HG02870 (cell line): ENCODE data around the gene SH2D6.
"Not testable (repeated sequence)": the region's sequence is repeated elsewhere in the genome, so short reads cannot be mapped to it uniquely, and the experiment has no call there.

ENCODE experiments used
- ATAC-seq: cut with Tn5 transposase; IDR thresholded peaks from one replicate; pipeline ENCODE4 v1.9.1; 2021; ENCODE audit warnings: mild to moderate bottlenecking, moderate library complexity; ENCODE audit not compliant: unreplicated experiment

The SH2D6 gene

DNA sequence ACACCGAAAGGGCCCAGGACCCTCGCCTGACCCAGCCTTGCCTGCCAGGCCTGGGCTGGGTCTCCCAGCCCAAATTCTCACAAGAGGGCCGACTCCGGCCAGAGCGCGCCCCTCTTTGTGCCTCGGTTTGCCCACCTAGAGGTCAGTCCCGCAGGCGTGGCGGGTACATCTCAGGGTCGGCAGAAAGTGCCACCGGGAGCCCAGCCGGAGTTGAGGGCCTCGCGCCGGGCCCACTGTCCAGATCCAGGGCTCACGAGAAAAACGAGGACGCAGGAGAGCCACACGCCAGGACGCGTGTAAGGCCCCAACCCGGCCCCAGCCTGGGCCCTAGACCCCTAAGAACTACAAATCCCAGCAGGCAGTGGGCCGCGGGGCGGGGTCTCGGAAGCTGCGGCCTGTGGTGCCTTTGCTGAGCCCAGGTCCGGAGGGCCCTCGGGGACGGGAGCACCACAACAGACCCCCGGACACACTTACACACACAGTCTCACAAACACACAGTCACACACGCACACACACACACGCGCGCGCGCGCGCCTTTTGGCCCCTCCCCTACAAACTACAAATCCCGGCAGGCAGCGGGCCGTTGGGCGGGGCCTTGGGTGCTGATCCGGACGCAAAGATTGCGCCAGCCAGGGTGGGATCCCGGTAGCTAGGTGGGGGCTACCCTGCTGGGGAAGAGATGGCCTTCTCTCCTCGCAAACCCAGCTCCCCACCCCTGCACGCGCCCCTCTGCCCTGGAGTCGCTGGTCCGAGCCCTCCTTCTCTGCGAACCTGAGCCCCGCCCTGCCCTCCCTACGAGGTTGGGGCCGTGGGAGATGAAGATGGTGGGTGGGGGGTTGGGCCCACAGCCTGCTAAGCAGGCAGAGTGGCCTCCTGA is at the start of gene SH2D6:
Gene SH2D6 (plus strand): TSS at position 583 of the 877 bp plus-strand sequence. CDS start 10,752 bp downstream, outside the sequence.
- ATAC-seq: peak; percentile 79

- no peak for ATAC-seq
Measured at GRCh38 chr2:85368921-85369320, 49.6 kb upstream of the SH2D6 start.

DNA sequence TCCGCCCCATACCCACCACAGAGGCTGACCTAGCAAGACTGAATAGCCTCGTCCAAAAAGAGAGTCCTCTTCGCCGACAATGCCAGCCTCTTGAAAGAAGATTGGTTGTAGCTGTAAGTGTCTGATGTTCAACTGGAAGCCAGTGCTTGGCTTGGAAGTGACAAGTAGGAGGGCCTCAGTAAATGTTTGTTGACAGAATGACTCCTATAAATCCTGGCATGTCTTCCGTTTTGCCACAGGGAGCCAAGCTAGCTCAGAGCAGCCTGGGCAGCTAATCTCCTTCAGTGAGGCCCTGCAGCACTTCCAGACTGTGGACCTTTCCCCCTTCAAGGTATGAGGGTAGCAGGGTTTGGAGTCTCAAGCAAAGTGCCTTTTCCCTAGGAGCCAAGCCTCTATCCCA is 49.0 kb upstream of the SH2D6 start:
- ATAC-seq: no peak

- ATAC-seq: no peak
Measured at GRCh38 chr2:85371045-85371444, 47.5 kb upstream of the SH2D6 start.

GRCh38 chr2:85376291-85377065 is 42.0 kb upstream of the SH2D6 start:
- no peak for ATAC-seq

GRCh38 chr2:85377083-85377482 is 41.4 kb upstream of the SH2D6 start:
- ATAC-seq: no peak

DNA sequence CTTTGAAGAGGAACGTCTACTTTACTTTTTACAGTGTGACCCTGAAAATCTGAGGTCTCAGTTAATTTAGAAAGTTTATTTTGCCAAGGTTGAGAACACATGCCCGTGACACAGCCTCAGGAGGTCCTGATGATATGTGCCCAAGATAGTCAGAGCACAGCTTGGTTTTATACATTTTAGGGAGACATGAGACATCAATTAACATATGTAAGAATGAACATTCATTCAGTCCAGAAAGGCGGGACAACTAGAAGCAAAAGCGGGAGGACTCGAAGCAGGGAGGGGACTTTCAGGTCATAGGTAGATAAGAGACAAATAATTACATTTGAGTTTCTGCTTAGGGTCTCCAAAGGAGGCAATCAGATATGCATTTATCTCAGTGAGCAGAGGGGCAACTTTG is 40.3 kb upstream of the SH2D6 start:
- no peak for ATAC-seq

DNA sequence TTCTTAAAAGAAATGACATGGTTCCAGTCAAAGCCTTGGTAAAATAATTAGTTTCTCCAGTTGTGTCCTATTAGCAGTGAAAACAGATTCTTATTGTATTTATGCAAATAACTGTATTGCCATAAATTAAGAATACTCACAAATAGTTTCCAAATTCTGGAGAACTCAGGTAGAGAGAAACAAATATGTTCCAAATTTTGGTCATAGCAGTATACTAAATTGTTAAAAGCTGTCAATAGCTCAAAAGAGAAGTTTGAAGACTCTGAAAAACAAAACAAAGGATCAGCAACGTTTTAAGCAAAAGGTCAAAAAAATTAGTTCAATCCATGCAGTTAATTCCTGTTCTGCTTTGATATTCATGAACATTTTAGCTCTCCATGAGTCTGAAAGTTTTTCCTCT is 38.5 kb upstream of the SH2D6 start:
- ATAC-seq: no peak

- ATAC-seq: not testable (repeated sequence)
Measured at GRCh38 chr2:85383151-85383550, 35.4 kb upstream of the SH2D6 start.

DNA sequence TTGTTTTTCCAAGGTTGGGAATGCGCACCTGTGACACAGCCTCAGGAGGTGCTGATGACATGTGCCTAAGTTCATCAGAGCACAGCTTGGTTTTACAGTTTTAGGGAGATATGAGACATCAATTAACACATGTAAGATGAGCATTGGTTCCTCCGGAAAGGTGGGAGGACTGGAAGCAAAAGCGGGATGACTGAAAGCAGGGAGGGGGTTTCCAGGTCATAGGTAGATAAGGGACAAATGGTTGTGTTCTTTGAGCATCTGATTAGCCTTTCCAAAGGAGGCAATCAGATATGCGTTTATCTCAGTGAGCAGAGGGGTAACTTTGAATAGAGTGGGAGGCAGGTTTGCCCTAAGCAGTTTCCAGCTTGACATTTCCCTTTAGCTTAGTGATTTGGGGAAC is 34.7 kb upstream of the SH2D6 start:
- ATAC-seq: no peak

- ATAC-seq: no peak
Measured at GRCh38 chr2:85385746-85386145, 32.8 kb upstream of the SH2D6 start.

DNA sequence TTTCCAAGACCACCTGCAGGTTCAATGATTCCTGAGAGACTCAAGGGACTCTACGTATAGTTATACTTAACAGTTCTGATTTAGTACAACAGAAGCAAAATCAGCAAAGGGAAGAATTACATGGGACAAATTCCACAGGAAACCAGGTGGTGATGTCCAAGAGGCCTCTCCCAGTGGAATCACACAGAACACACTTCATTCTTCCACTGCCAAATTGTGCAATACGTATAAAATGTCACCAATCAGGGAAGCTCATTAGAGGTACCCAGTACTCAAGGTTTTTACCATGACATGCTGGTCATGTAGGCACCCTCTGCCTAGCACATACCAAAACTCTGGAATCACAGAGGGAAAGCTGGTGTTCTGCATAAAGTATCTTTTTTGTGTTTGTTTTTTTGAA is 30.8 kb upstream of the SH2D6 start:
- ATAC-seq: no peak

- no peak for ATAC-seq
Measured at GRCh38 chr2:85388878-85389538, 29.5 kb upstream of the SH2D6 start.

GRCh38 chr2:85390941-85391669 is 27.4 kb upstream of the SH2D6 start:
- ATAC-seq: no peak

DNA sequence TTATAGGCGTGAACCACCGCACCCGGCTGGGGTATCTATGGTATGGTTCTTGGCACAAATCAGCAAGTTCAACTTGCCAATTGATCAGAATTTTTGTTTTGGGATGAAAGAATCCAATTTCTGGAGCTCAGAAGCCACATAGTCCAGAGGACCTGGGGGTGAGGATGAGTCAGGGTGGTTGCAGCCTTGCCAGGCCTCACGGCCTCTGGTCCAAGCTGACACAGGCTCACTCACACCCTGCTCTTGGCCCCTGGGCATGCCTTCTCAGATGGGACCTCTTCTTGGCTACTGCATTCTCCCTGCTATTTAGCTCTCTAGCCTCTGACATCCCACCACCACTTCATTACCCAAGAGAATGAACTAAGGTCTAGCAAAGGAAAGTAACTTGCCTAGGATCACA is 24.7 kb upstream of the SH2D6 start:
- ATAC-seq: no peak

GRCh38 chr2:85394261-85394681 is 24.2 kb upstream of the SH2D6 start:
- no peak for ATAC-seq

DNA sequence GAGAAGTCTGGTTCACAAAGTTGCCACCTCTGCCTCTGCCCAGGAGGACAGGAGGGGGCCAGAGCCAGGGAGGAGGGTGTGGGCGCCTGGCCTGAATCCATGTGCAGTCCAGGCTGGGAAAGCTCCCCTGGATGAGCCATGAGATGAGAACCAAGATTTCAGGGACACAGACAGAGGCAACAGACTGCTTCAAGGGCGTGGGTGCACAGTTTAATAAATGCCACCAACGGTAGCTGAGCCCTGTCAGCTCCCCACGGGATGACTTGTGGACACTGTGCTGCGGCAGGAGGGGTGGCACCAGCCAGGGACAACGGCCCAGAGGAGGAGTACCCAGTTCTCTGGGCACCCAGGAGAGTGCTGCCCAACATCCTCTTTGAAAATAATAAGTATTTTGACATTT is 23.5 kb upstream of the SH2D6 start:
- no peak for ATAC-seq

GRCh38 chr2:85395912-85396475 is 22.5 kb upstream of the SH2D6 start:
- no peak for ATAC-seq

- ATAC-seq: no peak
Measured at GRCh38 chr2:85396531-85397470, 21.7 kb upstream of the SH2D6 start.
